ENCODE results near the gene RAB6C. TPM values are rescaled to one million over a fixed set of nuclear protein-coding genes. Genes with fewer than 3 reads are reported as not detected.
"Not testable (repeated sequence)": the region's sequence is repeated elsewhere in the genome, so short reads cannot be mapped to it uniquely, and the experiment has no call there.

RAB6C gene
- total and polyA plus RNA-seq, 3 donors from 2014 or later, result 1.6 to 2.6 (median 1.9) TPM

GRCh38 chr2:129936334-129936934, 43.0 kb upstream of the RAB6C start:
- no peaks in the 10 kb centered on the region for H3K36me3 ChIP-seq (ENCODE audit: low read depth, missing control alignments)
- no peak overlapping the region for H3K27ac ChIP-seq
- 48 to 93% methylated on average over 8 to 9 of the region's 9 CpGs for WGBS, 2 donors
- intact Hi-C loops (cut with DNase I; ENCODE audit: low total_unique reads), result no loop called here
- H3K4me1 ChIP-seq, result peaks cover 3% of the 10 kb centered on the region
- DNase-seq, result peak; percentile 81
- H3K4me3 ChIP-seq, result no peak overlapping the region
- no peaks in the 10 kb centered on the region for H3K9me3 ChIP-seq
- no peaks in the 10 kb centered on the region for H3K27me3 ChIP-seq
- TF ChIP-seq, protein P1, sequence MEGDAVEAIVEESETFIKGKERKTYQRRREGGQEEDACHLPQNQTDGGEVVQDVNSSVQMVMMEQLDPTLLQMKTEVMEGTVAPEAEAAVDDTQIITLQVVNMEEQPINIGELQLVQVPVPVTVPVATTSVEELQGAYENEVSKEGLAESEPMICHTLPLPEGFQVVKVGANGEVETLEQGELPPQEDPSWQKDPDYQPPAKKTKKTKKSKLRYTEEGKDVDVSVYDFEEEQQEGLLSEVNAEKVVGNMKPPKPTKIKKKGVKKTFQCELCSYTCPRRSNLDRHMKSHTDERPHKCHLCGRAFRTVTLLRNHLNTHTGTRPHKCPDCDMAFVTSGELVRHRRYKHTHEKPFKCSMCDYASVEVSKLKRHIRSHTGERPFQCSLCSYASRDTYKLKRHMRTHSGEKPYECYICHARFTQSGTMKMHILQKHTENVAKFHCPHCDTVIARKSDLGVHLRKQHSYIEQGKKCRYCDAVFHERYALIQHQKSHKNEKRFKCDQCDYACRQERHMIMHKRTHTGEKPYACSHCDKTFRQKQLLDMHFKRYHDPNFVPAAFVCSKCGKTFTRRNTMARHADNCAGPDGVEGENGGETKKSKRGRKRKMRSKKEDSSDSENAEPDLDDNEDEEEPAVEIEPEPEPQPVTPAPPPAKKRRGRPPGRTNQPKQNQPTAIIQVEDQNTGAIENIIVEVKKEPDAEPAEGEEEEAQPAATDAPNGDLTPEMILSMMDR (IDR thresholded peaks at IDR 0.05), result peak in 2 of 3 experiments; percentile 22 to 41
- no peak for TF ChIP-seq POLR2A (IDR thresholded peaks at IDR 0.05)

DNA sequence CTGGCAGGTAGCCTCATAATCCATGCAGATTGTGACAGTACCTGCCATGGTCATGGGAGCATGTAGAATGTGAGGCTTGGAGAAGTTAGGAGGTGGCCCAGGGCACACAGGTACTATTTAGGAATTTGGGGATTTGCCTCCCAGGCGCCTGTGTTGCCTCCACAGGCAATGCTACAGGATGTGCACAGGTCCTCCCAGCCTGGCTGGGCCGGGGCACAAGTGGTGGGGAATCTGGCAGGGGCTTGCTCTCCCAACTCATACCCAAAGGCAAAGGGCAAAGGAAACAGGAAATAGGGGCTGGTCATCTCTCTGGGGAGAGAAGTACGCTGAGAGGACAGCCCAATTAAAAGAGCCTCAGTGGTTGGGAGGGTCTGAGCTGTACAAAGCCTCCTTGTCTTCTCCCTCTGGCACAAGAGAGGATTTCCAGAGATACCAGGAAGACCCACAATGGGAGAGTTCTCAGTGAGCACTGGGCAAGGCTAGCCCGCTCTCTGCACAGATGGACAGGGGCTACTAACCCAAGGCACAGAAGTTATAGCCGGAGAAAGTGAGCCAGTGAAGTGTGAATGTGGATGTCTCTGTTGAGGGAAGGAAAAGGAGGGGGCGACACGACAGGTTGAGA, 40.5 kb upstream of the RAB6C start:
- DNase-seq; intact Hi-C loops (cut with DNase I; ENCODE audit: low total_unique reads): not testable (repeated sequence)

DNA sequence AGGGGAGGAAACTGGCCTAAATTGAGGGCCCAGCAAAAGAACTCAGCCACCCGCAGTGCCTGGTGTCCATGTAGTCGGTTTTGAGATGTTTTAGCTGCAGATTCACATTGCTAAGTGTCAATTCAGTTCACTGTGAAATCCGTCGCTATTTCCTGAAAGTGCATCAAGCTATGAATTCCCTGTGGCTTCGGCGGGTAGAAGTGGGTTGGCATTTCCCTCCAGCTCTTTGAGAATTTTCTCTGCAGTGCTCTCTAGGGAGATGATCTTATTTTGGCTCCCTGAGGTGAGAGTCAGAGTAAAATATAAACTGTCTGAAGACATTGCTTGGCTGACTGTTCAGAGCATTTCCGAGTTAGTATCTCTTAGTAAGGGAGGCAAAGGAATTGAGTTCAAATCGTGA, 36.0 kb upstream of the RAB6C start:
- WGBS, 2 donors, result 82 to 84% methylated on average over 8 of the region's 8 CpGs
- not testable (repeated sequence) for DNase-seq

More for the DNA sequence above, 40.5 kb upstream of the RAB6C start:
- H3K27me3 ChIP-seq; H3K4me3 ChIP-seq; H3K36me3 ChIP-seq (ENCODE audit: low read depth, missing control alignments); H3K4me1 ChIP-seq; H3K27ac ChIP-seq; H3K9me3 ChIP-seq: not testable (repeated sequence)
- WGBS, 2 donors, result 72 to 74% methylated on average over 6 to 7 of the region's 7 CpGs

DNA sequence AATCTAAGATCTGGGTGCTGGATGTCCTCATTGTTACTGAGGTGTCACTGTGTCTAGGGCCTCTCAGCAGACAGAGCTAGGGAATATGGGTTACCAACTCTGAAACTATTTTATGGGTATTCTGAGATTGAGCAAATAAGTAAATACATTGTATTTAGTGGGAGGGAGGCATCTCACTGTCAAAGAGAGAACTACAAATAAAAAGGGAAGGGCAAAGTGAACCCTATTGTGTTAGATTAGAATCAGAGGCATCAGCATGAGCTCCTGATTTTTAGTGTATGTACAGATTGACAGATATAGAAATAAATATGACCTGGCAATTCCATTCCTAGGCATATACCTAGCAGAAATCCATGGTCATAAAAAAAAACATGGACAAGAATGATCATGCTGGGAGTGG, 33.9 kb upstream of the RAB6C start:
- no peak for DNase-seq
- Histone ChIP-seq H3K4me3 (no peak overlapping the region), H3K36me3 (ENCODE audit: low read depth, missing control alignments) (no peaks in the 10 kb centered on the region), H3K27ac (no peak overlapping the region), H3K4me1 (no peaks in the 10 kb centered on the region), H3K9me3 (no peaks in the 10 kb centered on the region), H3K27me3 (no peaks in the 10 kb centered on the region)
- no peak for TF ChIP-seq POLR2A (IDR thresholded peaks at IDR 0.05)
- TF ChIP-seq, protein P1 (IDR thresholded peaks at IDR 0.05), result no peak
- intact Hi-C loops (cut with DNase I; ENCODE audit: low total_unique reads), result no loop called here

More for the DNA sequence above, 36.0 kb upstream of the RAB6C start:
- H3K9me3 ChIP-seq; H3K4me3 ChIP-seq; H3K27ac ChIP-seq; H3K36me3 ChIP-seq (ENCODE audit: low read depth, missing control alignments); H3K27me3 ChIP-seq; intact Hi-C loops (cut with DNase I; ENCODE audit: low total_unique reads); H3K4me1 ChIP-seq: not testable (repeated sequence)

GRCh38 chr2:129947712-129948111, 31.8 kb upstream of the RAB6C start:
- H3K27me3 ChIP-seq; DNase-seq; H3K4me1 ChIP-seq; H3K36me3 ChIP-seq (ENCODE audit: low read depth, missing control alignments); H3K4me3 ChIP-seq; H3K9me3 ChIP-seq; H3K27ac ChIP-seq; intact Hi-C loops (cut with DNase I; ENCODE audit: low total_unique reads): not testable (repeated sequence)
- 43 to 65% methylated on average over 2 of the region's 2 CpGs for WGBS, 2 donors

GRCh38 chr2:129956171-129956570, 23.3 kb upstream of the RAB6C start:
- H3K36me3 ChIP-seq (ENCODE audit: low read depth, missing control alignments); H3K27me3 ChIP-seq; DNase-seq; H3K4me3 ChIP-seq; intact Hi-C loops (cut with DNase I; ENCODE audit: low total_unique reads); H3K4me1 ChIP-seq; H3K27ac ChIP-seq; H3K9me3 ChIP-seq: not testable (repeated sequence)
- 56 to 67% methylated on average over 6 of the region's 6 CpGs for WGBS, 2 donors

DNA sequence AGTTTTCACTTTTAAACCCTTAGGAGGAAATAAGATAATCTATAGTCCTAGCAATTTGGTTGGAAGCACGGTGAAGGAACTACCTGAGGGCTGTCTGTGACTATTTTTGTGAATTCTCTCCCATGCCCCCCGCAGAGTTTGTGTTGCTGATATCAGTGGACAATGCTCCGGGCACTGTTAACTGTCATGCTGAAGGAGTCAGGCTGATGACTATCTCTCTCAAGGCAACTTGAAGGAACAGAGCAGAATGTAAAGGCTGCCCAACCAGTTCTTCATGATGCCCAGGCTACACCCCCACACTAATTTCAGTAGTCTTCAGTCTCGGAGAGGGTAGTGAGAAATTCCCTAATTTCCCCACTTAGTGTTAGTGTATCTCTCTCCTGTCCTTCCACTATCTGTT, 21.6 kb upstream of the RAB6C start:
- Histone ChIP-seq H3K4me3 (no peak overlapping the region), H3K9me3 (no peaks in the 10 kb centered on the region), H3K27ac (no peak overlapping the region), H3K4me1 (no peaks in the 10 kb centered on the region), H3K27me3 (no peaks in the 10 kb centered on the region), H3K36me3 (ENCODE audit: low read depth, missing control alignments) (no peaks in the 10 kb centered on the region)
- WGBS, 2 donors, result 66 to 73% methylated on average over 4 of the region's 4 CpGs
- TF ChIP-seq POLR2A (IDR thresholded peaks at IDR 0.05), result no peak
- TF ChIP-seq, protein P1 (IDR thresholded peaks at IDR 0.05), result no peak
- no peak for DNase-seq
- intact Hi-C loops (cut with DNase I; ENCODE audit: low total_unique reads), result no loop called here

- WGBS, 2 donors, result 75 to 80% methylated on average over 4 of the region's 4 CpGs
- H3K27ac ChIP-seq; H3K36me3 ChIP-seq (ENCODE audit: low read depth, missing control alignments); H3K27me3 ChIP-seq; DNase-seq; H3K4me3 ChIP-seq; intact Hi-C loops (cut with DNase I; ENCODE audit: low total_unique reads); H3K4me1 ChIP-seq; H3K9me3 ChIP-seq: not testable (repeated sequence)
Observed at GRCh38 chr2:129958736-129959135, 20.7 kb upstream of the RAB6C start.

DNA sequence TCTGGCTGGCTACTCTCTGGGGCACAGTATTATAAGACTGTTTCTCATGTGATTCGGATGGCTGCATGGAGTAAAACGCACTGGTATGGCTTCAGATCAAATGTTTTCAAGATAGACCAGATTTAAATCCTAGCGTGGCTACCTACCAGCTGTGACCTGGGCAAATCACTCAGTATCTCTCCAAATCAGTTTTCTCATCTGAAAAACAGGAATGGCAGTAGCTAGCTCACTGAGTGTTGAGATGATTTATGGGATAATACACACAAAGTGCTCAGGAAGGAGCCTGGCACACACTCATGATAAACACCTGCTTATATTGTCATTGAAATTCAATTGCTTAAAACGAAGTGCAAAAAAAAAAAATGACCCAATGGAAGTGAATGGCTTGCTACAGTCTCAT, 10.9 kb upstream of the RAB6C start:
- WGBS, 2 donors, result 64 to 72% methylated on average over 4 of the region's 4 CpGs
- H3K27ac ChIP-seq; intact Hi-C loops (cut with DNase I; ENCODE audit: low total_unique reads); H3K36me3 ChIP-seq (ENCODE audit: low read depth, missing control alignments); H3K4me3 ChIP-seq; H3K27me3 ChIP-seq; H3K4me1 ChIP-seq; H3K9me3 ChIP-seq; DNase-seq: not testable (repeated sequence)

Data from testis (tissue), 3 donors.